H1 (cell line): ENCODE data around the gene LEKR1. TPM values are rescaled to one million over a fixed set of nuclear protein-coding genes. Genes with fewer than 3 reads are reported as not detected.

Experiments
- ASH2L ChIP-seq: fragments of 200-600, 300-600 bp; sonication (generic); IDR thresholded peaks from one replicate; pipeline ENCODE4 v1.7.1; 2017; ENCODE audit warnings: low read length
- POLR2AphosphoS5 ChIP-seq: IDR thresholded peaks from 2 replicates; pipeline ENCODE4 v1.6.1; 2011; ENCODE audit warnings: low read depth, low read length
- POU5F1 ChIP-seq: IDR thresholded peaks from 2 replicates; pipeline ENCODE4 v1.6.1; 2011; ENCODE audit warnings: low read depth, mild to moderate bottlenecking, low read length, moderate library complexity
- polyA plus RNA-seq, 7 experiments: library from polyadenylated mRNA; depleted of rRNA in 3 of 7; stranded (reverse) in 5 of 7; unstranded in 2 of 7; fragments of >200 nt in 5 of 7; fragments of 200-250 nt in 2 of 7; gene quantifications; 1 replicate in 5 of 7; 2 replicates in 1 of 7; 4 replicates in 1 of 7; pipeline versions ENCODE4 v1.2.1 to v1.2.3, GENCODE V29; 2011 to 2013; ENCODE audit warnings: missing spikeins in 2 of 7, mixed read lengths in 2 of 7
- total RNA-seq: library from RNA; stranded (reverse); fragmentation: NEBNext Ultra II Directional; extraction: Animal tissue kit (Norgen Biotek cat#: 25700); gene quantifications from 2 replicates; pipeline ENCODE4 v1.2.1, GENCODE V29; 2021

LEKR1 gene
- total and polyA plus RNA-seq, 2 of the 8 experiments (the other 6 are each of a cell fraction or from before 2014, with no cell fraction given), result 0.08 TPM; not detected in 1

- TF ChIP-seq ASH2L (no peak), POLR2AphosphoS5 (no peak), POU5F1 (no peak)
Measured at GRCh38 chr3:157026091-157026490, 199.9 kb downstream of the LEKR1 start (continued).
